HAP-1 (cell line): Measurements from ENCODE around the gene PRKN.
A peak's percentile ranks its signal among the peaks of the same experiment; 100 is the strongest.

Source experiments
- DNase-seq, 2 experiments: peaks; one replicate each; pipeline ENCODE4 v3.0.0-alpha.2; 2016 to 2020; ENCODE audit warnings: low spot score in 2 of 2
- H3K27me3 ChIP-seq: fragments of 250-450 bp; sonication (Bioruptor Pico); 2 replicates; pipeline ENCODE4 v1.5.1; 2020; ENCODE audit warnings: low read depth, mild to moderate bottlenecking, moderate library complexity
- H3K36me3 ChIP-seq: fragments of 250-450 bp; sonication (Bioruptor Pico); replicated peaks from 2 replicates; pipeline ENCODE4 v1.5.1; 2020; ENCODE audit warnings: mild to moderate bottlenecking
- H3K4me1 ChIP-seq: fragments of 250-450 bp; sonication (Bioruptor Pico); 2 replicates; pipeline ENCODE4 v1.5.1; 2020; ENCODE audit warnings: mild to moderate bottlenecking
- H3K4me3 ChIP-seq: fragments of 250-450 bp; sonication (Bioruptor Pico); 2 replicates; pipeline ENCODE4 v1.5.1; 2020; ENCODE audit warnings: mild to moderate bottlenecking, moderate library complexity
- H3K9me3 ChIP-seq: fragments of 250-450 bp; sonication (Bioruptor Pico); 2 replicates; pipeline ENCODE4 v1.5.1; 2020; ENCODE audit warnings: mild to moderate bottlenecking, moderate library complexity
- in situ Hi-C: fragments of 300-500 bp; cut with MboI; formaldehyde crosslinking; loops from 3 replicates; pipeline ENCODE4 v1.14.3; 2020; ENCODE audit warnings: low sequenced_read_pairs, inconsistent platforms, mixed read lengths

PRKN gene

GRCh38 chr6:162369091-162369490 lies 358.5 kb downstream of the PRKN start:
- no peak for DNase-seq
- Histone ChIP-seq H3K4me1 (no peaks in the 10 kb centered on the region), H3K27me3 (no peaks in the 10 kb centered on the region), H3K36me3 (no peaks in the 10 kb centered on the region), H3K4me3 (no peak overlapping the region), H3K9me3 (no peaks in the 10 kb centered on the region)
- in situ Hi-C loops, result no loop called here

- Histone ChIP-seq H3K36me3 (no peaks in the 10 kb centered on the region), H3K4me1 (0 out of 2 replicates have a peak, but pooled peaks cover 5% of the 10 kb centered on the region), H3K9me3 (no peaks in the 10 kb centered on the region), H3K27me3 (no peaks in the 10 kb centered on the region), H3K4me3 (no peak overlapping the region)
- DNase-seq, result no peak
- in situ Hi-C loops, result no loop called here
Measured at GRCh38 chr6:162364488-162364887, 363.1 kb downstream of the PRKN start.

GRCh38 chr6:162363757-162364156 lies 363.8 kb downstream of the PRKN start:
- in situ Hi-C loops, result no loop called here
- Histone ChIP-seq H3K9me3 (no peaks in the 10 kb centered on the region), H3K27me3 (no peaks in the 10 kb centered on the region), H3K36me3 (no peaks in the 10 kb centered on the region), H3K4me3 (no peak overlapping the region), H3K4me1 (0 out of 2 replicates have a peak, but pooled peaks cover 5% of the 10 kb centered on the region)
- peak; percentile 12 to 16 for DNase-seq

GRCh38 chr6:162360901-162361567 lies 366.5 kb downstream of the PRKN start:
- Histone ChIP-seq H3K9me3 (no peaks in the 10 kb centered on the region), H3K4me3 (no peak overlapping the region), H3K4me1 (0 out of 2 replicates have a peak, but pooled peaks cover 5% of the 10 kb centered on the region), H3K36me3 (no peaks in the 10 kb centered on the region), H3K27me3 (no peaks in the 10 kb centered on the region)
- no peak for DNase-seq
- in situ Hi-C loops, result no loop called here

- DNase-seq, result no peak
- Histone ChIP-seq H3K36me3 (no peaks in the 10 kb centered on the region), H3K9me3 (no peaks in the 10 kb centered on the region), H3K4me1 (0 out of 2 replicates have a peak, but pooled peaks cover 5% of the 10 kb centered on the region), H3K4me3 (no peak overlapping the region), H3K27me3 (no peaks in the 10 kb centered on the region)
- in situ Hi-C loops, result no loop called here
Measured at GRCh38 chr6:162358625-162359024, 368.9 kb downstream of the PRKN start.

- Histone ChIP-seq H3K9me3 (no peaks in the 10 kb centered on the region), H3K4me3 (no peak overlapping the region), H3K36me3 (no peaks in the 10 kb centered on the region), H3K27me3 (no peaks in the 10 kb centered on the region), H3K4me1 (peaks cover 14% of the 10 kb centered on the region)
- peak; percentile 29 to 65 for DNase-seq
- in situ Hi-C loops, result no loop called here
Measured at GRCh38 chr6:162345051-162345511, 382.5 kb downstream of the PRKN start.

GRCh38 chr6:162344646-162345010 lies 382.9 kb downstream of the PRKN start:
- no peak for DNase-seq
- in situ Hi-C loops, result no loop called here
- Histone ChIP-seq H3K4me1 (peaks cover 14% of the 10 kb centered on the region), H3K9me3 (no peaks in the 10 kb centered on the region), H3K4me3 (no peak overlapping the region), H3K27me3 (no peaks in the 10 kb centered on the region), H3K36me3 (no peaks in the 10 kb centered on the region)

- Histone ChIP-seq H3K36me3 (no peaks in the 10 kb centered on the region), H3K4me3 (no peak overlapping the region), H3K4me1 (peaks cover 14% of the 10 kb centered on the region), H3K27me3 (no peaks in the 10 kb centered on the region), H3K9me3 (no peaks in the 10 kb centered on the region)
- in situ Hi-C loops, result no loop called here
- no peak for DNase-seq
Measured at GRCh38 chr6:162343936-162344645, 383.5 kb downstream of the PRKN start.

GRCh38 chr6:162343198-162343935 lies 384.2 kb downstream of the PRKN start:
- in situ Hi-C loops, result no loop called here
- Histone ChIP-seq H3K4me1 (peaks cover 14% of the 10 kb centered on the region), H3K27me3 (no peaks in the 10 kb centered on the region), H3K9me3 (no peaks in the 10 kb centered on the region), H3K36me3 (no peaks in the 10 kb centered on the region), H3K4me3 (no peak overlapping the region)
- DNase-seq, result peak in 1 of 2 experiments; percentile 17

- Histone ChIP-seq H3K4me3 (no peak overlapping the region), H3K4me1 (no peaks in the 10 kb centered on the region), H3K36me3 (no peaks in the 10 kb centered on the region), H3K27me3 (no peaks in the 10 kb centered on the region), H3K9me3 (no peaks in the 10 kb centered on the region)
- no peak for DNase-seq
- in situ Hi-C loops, result no loop called here
Measured at GRCh38 chr6:162337412-162337811, 390.2 kb downstream of the PRKN start.

GRCh38 chr6:162336359-162336758 lies 391.2 kb downstream of the PRKN start:
- H3K27me3 ChIP-seq, result no peaks in the 10 kb centered on the region
- H3K4me1 ChIP-seq, result no peaks in the 10 kb centered on the region
- no peaks in the 10 kb centered on the region for H3K36me3 ChIP-seq
- in situ Hi-C loops, result no loop called here
- DNase-seq, result no peak
- H3K4me3 ChIP-seq, result no peak overlapping the region
- no peaks in the 10 kb centered on the region for H3K9me3 ChIP-seq

- Histone ChIP-seq H3K4me1 (no peaks in the 10 kb centered on the region), H3K27me3 (no peaks in the 10 kb centered on the region), H3K9me3 (no peaks in the 10 kb centered on the region), H3K4me3 (no peak overlapping the region), H3K36me3 (no peaks in the 10 kb centered on the region)
- in situ Hi-C loops, result no loop called here
- no peak for DNase-seq
Measured at GRCh38 chr6:162332365-162332764, 395.2 kb downstream of the PRKN start.

GRCh38 chr6:162331911-162332310 lies 395.7 kb downstream of the PRKN start:
- in situ Hi-C loops, result no loop called here
- no peak for DNase-seq
- H3K4me1 ChIP-seq, result no peaks in the 10 kb centered on the region

GRCh38 chr6:162325826-162326225 lies 401.7 kb downstream of the PRKN start:
- in situ Hi-C loops, result no loop called here
- DNase-seq, result peak; percentile 49 to 86
- H3K4me1 ChIP-seq, result peaks cover 8% of the 10 kb centered on the region
- H3K9me3 ChIP-seq, result no peaks in the 10 kb centered on the region
- H3K36me3 ChIP-seq, result no peaks in the 10 kb centered on the region
- H3K27me3 ChIP-seq, result no peaks in the 10 kb centered on the region
- no peak overlapping the region for H3K4me3 ChIP-seq

More at GRCh38 chr6:162331911-162332310, 395.7 kb downstream of the PRKN start:
- no peak overlapping the region for H3K4me3 ChIP-seq
- no peaks in the 10 kb centered on the region for H3K9me3 ChIP-seq
- H3K27me3 ChIP-seq, result no peaks in the 10 kb centered on the region
- H3K36me3 ChIP-seq, result no peaks in the 10 kb centered on the region
